Common myeloid progenitor, CD34-positive (primary cell): Measurements from ENCODE around the gene TAX1BP3.

Source experiments
- CTCF ChIA-PET: fragments of 350-600 bp; sonication (Branson Sonifier 250); formaldehyde crosslinking; loops from one replicate; lab custom pipeline; 2021; ENCODE audit warnings: antibody characterized with exemption; lab: Charles Lee
- POLR2A ChIA-PET: fragments of 350-600 bp; sonication (Branson Sonifier 250); formaldehyde crosslinking; loops from one replicate; lab custom pipeline; 2021; ENCODE audit warnings: antibody characterized with exemption; lab: Charles Lee
- DNase-seq, 3 donors: peaks; one replicate each; pipeline versions ENCODE4 v3.0.0 to v3.0.0-alpha.2; 2013
- H3K27ac ChIP-seq, 2 experiments: 1 replicate in 1 of 2; 2 replicates in 1 of 2; pipeline ENCODE4 v1.7.0; 2013; ENCODE audit warnings: inconsistent platforms in 2 of 2, low read length in 2 of 2, mild to moderate bottlenecking in 2 of 2, low read depth in 1 of 2, moderate library complexity in 1 of 2; ENCODE audit not compliant: severe bottlenecking in 2 of 2, insufficient read depth in 1 of 2, poor library complexity in 1 of 2
- H3K27me3 ChIP-seq, 5 experiments: replicated peaks in 2 of 5; 1 replicate in 3 of 5; 2 replicates in 2 of 5; pipeline versions ENCODE4 v1.6.1 to v1.7.0; 2013; ENCODE audit warnings: low read length in 4 of 5, mild to moderate bottlenecking in 2 of 5, moderate library complexity in 2 of 5, inconsistent platforms in 1 of 5; ENCODE audit not compliant: insufficient read depth in 5 of 5, control insufficient read depth in 4 of 5
- H3K36me3 ChIP-seq, 4 experiments: 1 replicate in 2 of 4; 2 replicates in 2 of 4; pipeline versions ENCODE4 v1.6.1 to v1.7.0; 2013; ENCODE audit warnings: low read length in 3 of 4, control low read depth in 1 of 4, mild to moderate bottlenecking in 1 of 4; ENCODE audit not compliant: control insufficient read depth in 4 of 4, insufficient read depth in 4 of 4
- H3K4me1 ChIP-seq, 4 experiments: 1 replicate in 3 of 4; 2 replicates in 1 of 4; pipeline versions ENCODE4 v1.6.1 to v1.7.1; 2013; ENCODE audit warnings: low read length in 3 of 4, mild to moderate bottlenecking in 3 of 4, control low read depth in 1 of 4, inconsistent platforms in 1 of 4, moderate library complexity in 1 of 4; ENCODE audit not compliant: control insufficient read depth in 4 of 4, insufficient read depth in 4 of 4; ENCODE audit errors: control extremely low read depth in 1 of 4
- H3K4me3 ChIP-seq, 7 experiments: 1 replicate in 4 of 7; 2 replicates in 3 of 7; pipeline versions ENCODE4 v1.5.1 to v1.7.0; 2013; ENCODE audit warnings: mild to moderate bottlenecking in 7 of 7, low read length in 6 of 7, moderate library complexity in 6 of 7, inconsistent platforms in 2 of 7, low read depth in 2 of 7, control low read depth in 1 of 7; ENCODE audit not compliant: insufficient read depth in 4 of 7, control insufficient read depth in 1 of 7; ENCODE audit errors: extremely low read depth in 1 of 7
- H3K9me3 ChIP-seq, 5 experiments: 1 replicate in 4 of 5; 2 replicates in 1 of 5; pipeline versions ENCODE4 v1.6.1 to v1.7.1; 2013; ENCODE audit warnings: low read length in 4 of 5, mild to moderate bottlenecking in 2 of 5, inconsistent platforms in 1 of 5, low read depth in 1 of 5, moderate library complexity in 1 of 5; ENCODE audit not compliant: control insufficient read depth in 4 of 5, insufficient read depth in 2 of 5; ENCODE audit errors: control extremely low read depth in 1 of 5
- WGBS: methylation state at CpG from one replicate; pipeline ENCODE4 v1.1.5; 2013; ENCODE audit not compliant: insufficient coverage; 5-methylcytosine and 5-hydroxymethylcytosine counted together

TAX1BP3 gene

GRCh38 chr17:3663102-3664011 is 5.0 kb downstream of the TAX1BP3 start:
- Histone ChIP-seq H3K9me3 (no peaks in the 10 kb centered on the region), H3K27me3 (no peaks in the 10 kb centered on the region), H3K4me3 (no peak overlapping the region), H3K36me3 (peaks cover 0 to 24% (median 13%) of the 10 kb centered on the region in 4 experiments), H3K27ac (no peak overlapping the region), H3K4me1 (peaks cover 0 to 11% (median 9%) of the 10 kb centered on the region in 4 experiments)
- POLR2A ChIA-PET = no interaction called here
- DNase-seq = no peak
- WGBS = 93% methylated on average over 29 of the region's 33 CpGs
- CTCF ChIA-PET = interaction anchor here (0.9 kb wide), 1 partner anchor 162 kb away, joined by 3 read pairs; no protein-coding TSS in a partner anchor

DNA sequence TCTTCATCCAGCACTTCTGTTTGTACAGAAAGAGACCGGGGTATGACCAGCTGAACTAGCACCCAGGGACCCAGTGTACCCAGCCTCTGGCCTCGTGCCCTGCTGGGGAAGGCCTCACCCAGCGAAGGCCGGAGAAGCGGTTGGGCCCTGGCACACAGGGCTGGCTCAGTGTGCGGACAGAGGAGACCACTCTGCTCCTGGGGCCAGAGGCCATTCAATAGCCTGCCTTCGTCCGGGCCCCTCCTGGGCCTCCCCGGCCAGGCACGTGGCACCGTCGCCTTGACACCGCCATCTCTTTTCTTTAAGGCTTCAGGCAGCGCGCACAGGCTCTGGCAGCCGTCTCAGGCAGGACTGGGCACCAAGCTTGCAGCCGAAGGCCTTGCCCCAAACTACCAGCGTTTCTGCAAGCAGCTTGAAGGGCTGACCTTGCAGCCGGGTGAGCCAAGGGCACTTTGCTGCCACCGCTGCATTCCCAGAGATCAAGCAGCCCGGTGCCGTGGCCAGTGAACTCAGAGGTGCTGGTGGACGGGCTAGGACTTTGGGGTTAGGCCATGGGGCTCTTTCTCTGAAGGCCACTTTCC is 8.0 kb downstream of the TAX1BP3 start:
- ChIA-PET CTCF (no interaction called here), POLR2A (no interaction called here)
- Histone ChIP-seq H3K36me3 (peaks cover 0 to 24% (median 16%) of the 10 kb centered on the region in 4 experiments), H3K27ac (no peak overlapping the region), H3K9me3 (no peaks in the 10 kb centered on the region), H3K27me3 (no peaks in the 10 kb centered on the region), H3K4me1 (no peaks in the 10 kb centered on the region), H3K4me3 (no peak overlapping the region)
- WGBS = 95% methylated on average over 23 of the region's 23 CpGs
- no peak for DNase-seq

DNA sequence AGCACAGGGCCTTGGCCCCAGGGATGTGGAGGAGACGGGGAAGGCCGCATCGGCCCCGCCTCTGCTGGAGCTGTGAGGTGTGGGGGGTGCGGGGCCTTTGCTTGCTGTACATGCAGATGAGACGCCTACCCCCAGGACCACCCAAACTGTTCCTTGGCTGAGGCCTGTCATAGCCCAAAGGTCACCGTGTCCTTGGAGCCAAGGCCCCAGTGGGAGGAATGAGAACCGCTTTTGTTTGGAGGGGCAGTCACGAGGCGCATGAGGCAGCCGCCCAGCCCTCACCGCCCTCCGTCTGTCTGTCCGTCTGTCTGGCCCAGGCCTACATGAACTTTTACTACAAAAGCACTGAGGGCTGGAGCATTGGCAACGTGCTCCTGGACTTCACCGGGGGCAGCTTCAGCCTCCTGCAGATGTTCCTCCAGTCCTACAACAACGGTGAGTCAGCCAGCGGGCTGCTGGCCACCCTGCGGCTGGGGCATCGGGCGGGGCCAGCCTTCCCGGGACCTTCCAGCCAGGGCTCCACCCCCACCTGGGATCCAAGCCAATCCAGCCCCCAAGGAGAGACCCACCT is 8.8 kb downstream of the TAX1BP3 start:
- 97% methylated on average over 18 of the region's 22 CpGs for WGBS
- Histone ChIP-seq H3K27ac (no peak overlapping the region), H3K36me3 (peaks cover 0 to 24% (median 16%) of the 10 kb centered on the region in 4 experiments), H3K4me1 (no peaks in the 10 kb centered on the region), H3K27me3 (no peaks in the 10 kb centered on the region), H3K4me3 (no peak overlapping the region), H3K9me3 (no peaks in the 10 kb centered on the region)
- ChIA-PET POLR2A (no interaction called here), CTCF (no interaction called here)
- no peak for DNase-seq

DNA sequence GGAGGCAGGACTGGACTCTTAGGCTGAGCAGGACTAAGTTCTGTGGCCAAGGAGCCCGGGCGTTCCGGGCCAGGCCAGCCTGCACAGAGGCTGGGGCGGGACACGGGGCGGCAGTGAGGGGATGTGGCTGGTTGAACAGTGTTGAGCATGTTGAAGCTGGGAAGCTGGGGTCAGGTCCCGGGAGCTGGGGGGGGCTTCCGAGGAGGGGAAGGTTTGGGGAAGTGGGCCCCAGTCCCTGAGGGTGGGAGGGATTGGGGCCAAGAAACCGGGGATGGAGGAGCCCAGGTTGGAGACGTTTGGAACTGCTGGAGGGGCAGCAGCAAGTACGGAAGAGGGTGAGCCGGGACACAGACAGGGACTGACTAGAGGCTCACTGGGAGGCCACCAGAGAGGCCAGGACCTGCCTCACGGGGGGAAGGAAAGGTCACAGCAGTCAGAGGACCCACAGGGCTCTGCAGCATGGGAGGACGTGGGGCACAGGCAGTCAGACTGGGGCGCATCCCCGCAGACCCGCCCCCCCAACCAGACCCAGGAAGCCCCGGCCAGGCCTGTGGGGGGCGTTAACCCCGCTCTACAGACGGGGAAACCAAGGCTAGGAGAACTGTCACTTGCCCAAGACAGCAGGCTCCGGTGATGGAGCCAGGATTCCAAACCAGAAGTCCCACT is 9.5 kb downstream of the TAX1BP3 start:
- CTCF ChIA-PET = interaction anchor here (1.0 to 1.3 kb wide), 2 partner anchors 9 to 11 kb away, joined by 5 to 7 read pairs; no protein-coding TSS in a partner anchor
- no peak for DNase-seq
- POLR2A ChIA-PET = interaction anchor here (1.1 kb wide), 1 partner anchor 10 kb away, joined by 3 read pairs; no protein-coding TSS in a partner anchor
- Histone ChIP-seq H3K4me1 (no peaks in the 10 kb centered on the region), H3K27me3 (no peaks in the 10 kb centered on the region), H3K9me3 (no peaks in the 10 kb centered on the region), H3K36me3 (peaks cover 0 to 24% (median 14%) of the 10 kb centered on the region in 4 experiments), H3K27ac (no peak overlapping the region), H3K4me3 (no peak overlapping the region)
- WGBS = 94% methylated on average over 19 of the region's 22 CpGs

- ChIA-PET CTCF (interaction anchor here (0.7 to 1.3 kb wide), 3 partner anchors 8 to 10 kb away, joined by 3 to 7 read pairs (median 5); no protein-coding TSS in a partner anchor), POLR2A (interaction anchor here (1.1 kb wide), 1 partner anchor 11 kb away, joined by 3 read pairs; no protein-coding TSS in a partner anchor)
- WGBS = 95% methylated on average over 36 of the region's 42 CpGs
- Histone ChIP-seq H3K9me3 (no peaks in the 10 kb centered on the region), H3K4me1 (no peaks in the 10 kb centered on the region), H3K36me3 (peaks cover 0 to 24% (median 9%) of the 10 kb centered on the region in 4 experiments), H3K4me3 (no peak overlapping the region), H3K27me3 (no peaks in the 10 kb centered on the region), H3K27ac (no peak overlapping the region)
- no peak for DNase-seq
Measured at GRCh38 chr17:3657874-3658783, 10.2 kb downstream of the TAX1BP3 start.

GRCh38 chr17:3657588-3657869 is 10.8 kb downstream of the TAX1BP3 start:
- no peak overlapping the region for H3K27ac ChIP-seq
- no peak for DNase-seq
- 95% methylated on average over 7 of the region's 7 CpGs for WGBS

More at GRCh38 chr17:3657588-3657869, 10.8 kb downstream of the TAX1BP3 start:
- no peaks in the 10 kb centered on the region for H3K27me3 ChIP-seq
- H3K36me3 ChIP-seq = peaks cover 0 to 24% (median 7%) of the 10 kb centered on the region in 4 experiments
- no peaks in the 10 kb centered on the region for H3K4me1 ChIP-seq
- no peak overlapping the region for H3K4me3 ChIP-seq
- ChIA-PET POLR2A (no interaction called here), CTCF (interaction anchor here (1.3 kb wide), 1 partner anchor 8 kb away, joined by 5 read pairs; no protein-coding TSS in a partner anchor)
- H3K9me3 ChIP-seq = no peaks in the 10 kb centered on the region
